Psoas muscle (tissue), 8 donors: ENCODE results near the gene PYGO2. TPM values are rescaled to one million over a fixed set of nuclear protein-coding genes. Genes with fewer than 3 reads are reported as not detected.

Experiments used
- ATAC-seq, 4 donors: fragments of 200-7000 bp; cut with Tn5 transposase; one replicate each; pipeline ENCODE4 v1.9.1; 2020; ENCODE audit warnings: moderate library complexity in 3 of 4, mild to moderate bottlenecking in 2 of 4
- DNase-seq, 2 donors: peaks; one replicate each; pipeline ENCODE4 v3.0.0-alpha.2; 2020
- H3K27ac ChIP-seq: fragments of 200-600 bp; one replicate; pipeline ENCODE4 v1.8.0; 2022
- H3K27me3 ChIP-seq, 3 donors: fragments of 200-600 bp in 1 of 3; one replicate each; pipeline versions ENCODE4 v1.6.1 to v1.8.0; 2013 to 2022; ENCODE audit warnings: low read length in 2 of 3, mild to moderate bottlenecking in 2 of 3, moderate library complexity in 1 of 3; ENCODE audit not compliant: insufficient read depth in 3 of 3
- H3K36me3 ChIP-seq, 2 donors: fragments of 200-600 bp in 1 of 2; one replicate each; pipeline versions ENCODE4 v1.6.1 to v1.8.0; 2013 to 2022; ENCODE audit warnings: low read depth in 1 of 2, mild to moderate bottlenecking in 1 of 2, moderate library complexity in 1 of 2; ENCODE audit not compliant: insufficient read depth in 1 of 2
- H3K4me1 ChIP-seq: fragments of 200-600 bp; one replicate; pipeline ENCODE4 v1.8.0; 2022
- H3K4me3 ChIP-seq: fragments of 200-600 bp; one replicate; pipeline ENCODE4 v1.8.0; 2022; ENCODE audit warnings: mild to moderate bottlenecking
- H3K9me3 ChIP-seq: fragments of 200-600 bp; one replicate; pipeline ENCODE4 v1.8.0; 2022
- WGBS, 3 donors: extraction: QIAGEN DNeasy Blood & Tissue Kit; methylation state at CpG; one replicate each; pipeline versions ENCODE4 v1.1.6 to v1.1.7; 2013; 5-methylcytosine and 5-hydroxymethylcytosine counted together
- intact Hi-C, 2 donors: fragments of 100-400 bp; cut with DNase I; formaldehyde crosslinking; loops; one replicate each; pipeline versions ENCODE4 v1.11.0 to v1.14.2; 2022
- polyA plus RNA-seq, 3 donors: library from polyadenylated mRNA; stranded (reverse); fragments of 200-250 nt; gene quantifications; one replicate each; pipeline ENCODE4 v1.2.3, GENCODE V29; 2013
- total RNA-seq, 4 donors: library from RNA; stranded (reverse); fragmentation: NEBNext Ultra II Directional in 2 of 4; extraction: Animal tissue kit (Norgen Biotek cat#: 25700) in 2 of 4; gene quantifications; one replicate each; pipeline versions ENCODE4 v1.2.1 to v1.2.4, GENCODE V29; 2021 to 2023
- TF ChIP-seq, protein P1 (sequence below): fragments of 200-600 bp; IDR thresholded peaks from one replicate; pipeline ENCODE4 v1.8.0; 2022; ENCODE audit warnings: antibody characterized with exemption
- donor health status: healthy with polysubstance abuse.
- donor health status: DM: no; HTN: no; CAD: no; lungs with moderate emphysema.
- donor health status: Bipolar disorder and iron deficiency.
- donor health status: healthy.
- donor health status: DM: yes; HTN: yes; CAD: no.
- donor health status: DM: no; HTN: no; CAD: no.
- donor health status: DM: no; HTN: no; CAD: no.
- donor health status: DM: yes; HTN: yes; CAD: no.

PYGO2 gene
- total and polyA plus RNA-seq, 7 donors, result 13.1 to 24.0 (median 16.9) TPM

DNA sequence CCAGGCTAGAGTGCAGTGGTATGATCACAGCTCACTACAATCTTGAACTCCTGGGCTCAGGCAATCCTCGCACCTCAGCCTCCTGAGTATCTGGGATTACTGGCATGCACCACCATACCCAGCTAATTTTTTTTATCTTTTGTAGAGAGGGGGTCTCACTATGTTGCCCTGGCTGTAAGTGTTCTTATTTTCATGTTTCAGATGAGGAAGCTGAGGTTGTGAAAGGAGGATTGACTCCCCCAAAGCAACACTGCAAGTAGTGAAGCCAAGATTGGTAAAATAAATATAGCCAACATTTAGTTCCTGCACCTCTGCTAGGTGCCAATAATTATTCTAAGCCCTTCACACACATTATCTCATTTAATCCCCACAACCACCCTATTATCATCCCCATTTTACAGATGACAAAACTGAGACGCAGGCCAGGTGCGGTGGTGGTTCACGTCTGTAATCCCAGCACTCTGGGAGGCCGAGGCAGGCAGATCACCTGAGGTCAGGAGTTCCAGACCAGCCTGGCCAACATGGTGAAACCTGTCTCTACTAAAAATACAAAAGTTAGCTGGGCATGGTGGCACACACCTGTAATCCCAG is 27.1 kb downstream of the PYGO2 start:
- H3K4me1 ChIP-seq, result peaks cover 4% of the 10 kb centered on the region
- ATAC-seq (no peak), DNase-seq (no peak)
- H3K9me3 ChIP-seq, result no peaks in the 10 kb centered on the region
- peaks cover 4 to 30% of the 10 kb centered on the region in 2 donors for H3K36me3 ChIP-seq
- 94 to 96% (median 95%) methylated on average over 5 of the region's 5 CpGs for WGBS, 3 donors
- H3K4me3 ChIP-seq, result no peak overlapping the region
- no peaks in the 10 kb centered on the region for H3K27me3 ChIP-seq
- TF ChIP-seq, protein P1, sequence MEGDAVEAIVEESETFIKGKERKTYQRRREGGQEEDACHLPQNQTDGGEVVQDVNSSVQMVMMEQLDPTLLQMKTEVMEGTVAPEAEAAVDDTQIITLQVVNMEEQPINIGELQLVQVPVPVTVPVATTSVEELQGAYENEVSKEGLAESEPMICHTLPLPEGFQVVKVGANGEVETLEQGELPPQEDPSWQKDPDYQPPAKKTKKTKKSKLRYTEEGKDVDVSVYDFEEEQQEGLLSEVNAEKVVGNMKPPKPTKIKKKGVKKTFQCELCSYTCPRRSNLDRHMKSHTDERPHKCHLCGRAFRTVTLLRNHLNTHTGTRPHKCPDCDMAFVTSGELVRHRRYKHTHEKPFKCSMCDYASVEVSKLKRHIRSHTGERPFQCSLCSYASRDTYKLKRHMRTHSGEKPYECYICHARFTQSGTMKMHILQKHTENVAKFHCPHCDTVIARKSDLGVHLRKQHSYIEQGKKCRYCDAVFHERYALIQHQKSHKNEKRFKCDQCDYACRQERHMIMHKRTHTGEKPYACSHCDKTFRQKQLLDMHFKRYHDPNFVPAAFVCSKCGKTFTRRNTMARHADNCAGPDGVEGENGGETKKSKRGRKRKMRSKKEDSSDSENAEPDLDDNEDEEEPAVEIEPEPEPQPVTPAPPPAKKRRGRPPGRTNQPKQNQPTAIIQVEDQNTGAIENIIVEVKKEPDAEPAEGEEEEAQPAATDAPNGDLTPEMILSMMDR, result no peak
- intact Hi-C loops, result loop anchor here in 1 of 2 donors (10.0 kb wide), 1 partner anchor 370 kb away; the partner anchor contains the start of gene CHRNB2
- H3K27ac ChIP-seq, result no peak overlapping the region

DNA sequence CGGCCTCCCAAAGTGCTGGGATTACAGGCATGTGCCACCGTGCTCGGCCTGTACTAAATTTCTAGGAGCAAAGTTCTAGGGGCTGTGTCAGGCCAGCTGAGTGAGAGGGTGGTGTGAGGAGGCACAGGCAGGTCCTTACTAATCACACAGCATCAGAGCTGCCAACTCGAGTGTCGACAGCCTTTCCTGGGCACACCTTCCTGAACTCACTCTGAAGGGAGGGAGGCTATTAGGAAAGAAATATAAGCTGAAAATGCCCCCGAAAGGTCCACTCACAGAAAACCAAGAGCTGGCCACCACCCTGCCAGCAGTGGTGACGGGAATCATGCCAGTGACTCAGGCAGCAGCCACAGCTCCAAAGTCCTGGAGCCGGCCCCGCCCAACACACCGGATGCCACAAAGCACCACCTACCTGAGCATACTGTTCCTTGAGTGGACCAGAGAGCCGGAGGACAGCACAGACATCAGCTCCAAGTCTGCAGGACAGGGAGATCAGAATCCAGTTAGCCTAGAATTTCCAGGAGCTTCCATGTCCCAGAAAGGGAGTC is 29.6 kb downstream of the PYGO2 start:
- WGBS, 3 donors, result 87 to 90% (median 89%) methylated on average over 11 of the region's 11 CpGs
- TF ChIP-seq, protein P1, result no peak
- DNase-seq, result no peak

DNA sequence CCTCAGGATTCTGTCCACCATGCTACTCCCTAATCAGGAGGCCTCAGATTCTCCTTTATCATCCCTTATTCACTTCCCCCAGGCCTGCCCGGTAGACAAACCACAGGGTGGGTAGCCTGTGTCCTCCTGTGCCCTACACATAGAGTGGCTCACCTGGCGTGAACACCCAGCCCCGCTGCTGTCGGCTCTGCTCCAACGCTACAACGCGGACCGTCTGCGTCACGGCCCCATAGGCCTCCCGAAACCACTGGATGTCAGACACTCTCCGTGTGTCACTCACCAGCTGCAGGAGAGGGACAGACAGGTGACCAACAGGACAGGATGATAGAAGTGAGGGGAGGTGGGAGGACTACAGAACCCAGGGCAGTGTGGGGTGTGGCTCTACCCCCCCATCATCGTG is 35.4 kb downstream of the PYGO2 start:
- H3K27ac ChIP-seq, result no peak overlapping the region
- no peak for DNase-seq
- ATAC-seq, result no peak
- 91 to 94% (median 93%) methylated on average over 13 of the region's 13 CpGs for WGBS, 3 donors
- no peaks in the 10 kb centered on the region for H3K27me3 ChIP-seq
- no peaks in the 10 kb centered on the region for H3K9me3 ChIP-seq
- peaks cover 6 to 93% of the 10 kb centered on the region in 2 donors for H3K36me3 ChIP-seq
- intact Hi-C loops, result no loop called here
- H3K4me1 ChIP-seq, result no peaks in the 10 kb centered on the region
- TF ChIP-seq, protein P1, result no peak
- H3K4me3 ChIP-seq, result no peak overlapping the region

More for the DNA sequence above, 29.6 kb downstream of the PYGO2 start:
- Histone ChIP-seq H3K27me3 (no peaks in the 10 kb centered on the region), H3K4me1 (no peaks in the 10 kb centered on the region), H3K36me3 (peaks cover 4 to 55% of the 10 kb centered on the region in 2 donors), H3K9me3 (no peaks in the 10 kb centered on the region), H3K27ac (no peak overlapping the region), H3K4me3 (no peak overlapping the region)
- intact Hi-C loops, result loop anchor here in 1 of 2 donors (10.0 kb wide), 1 partner anchor 367 kb away; the partner anchor contains the start of gene CHRNB2
- ATAC-seq, result no peak

DNA sequence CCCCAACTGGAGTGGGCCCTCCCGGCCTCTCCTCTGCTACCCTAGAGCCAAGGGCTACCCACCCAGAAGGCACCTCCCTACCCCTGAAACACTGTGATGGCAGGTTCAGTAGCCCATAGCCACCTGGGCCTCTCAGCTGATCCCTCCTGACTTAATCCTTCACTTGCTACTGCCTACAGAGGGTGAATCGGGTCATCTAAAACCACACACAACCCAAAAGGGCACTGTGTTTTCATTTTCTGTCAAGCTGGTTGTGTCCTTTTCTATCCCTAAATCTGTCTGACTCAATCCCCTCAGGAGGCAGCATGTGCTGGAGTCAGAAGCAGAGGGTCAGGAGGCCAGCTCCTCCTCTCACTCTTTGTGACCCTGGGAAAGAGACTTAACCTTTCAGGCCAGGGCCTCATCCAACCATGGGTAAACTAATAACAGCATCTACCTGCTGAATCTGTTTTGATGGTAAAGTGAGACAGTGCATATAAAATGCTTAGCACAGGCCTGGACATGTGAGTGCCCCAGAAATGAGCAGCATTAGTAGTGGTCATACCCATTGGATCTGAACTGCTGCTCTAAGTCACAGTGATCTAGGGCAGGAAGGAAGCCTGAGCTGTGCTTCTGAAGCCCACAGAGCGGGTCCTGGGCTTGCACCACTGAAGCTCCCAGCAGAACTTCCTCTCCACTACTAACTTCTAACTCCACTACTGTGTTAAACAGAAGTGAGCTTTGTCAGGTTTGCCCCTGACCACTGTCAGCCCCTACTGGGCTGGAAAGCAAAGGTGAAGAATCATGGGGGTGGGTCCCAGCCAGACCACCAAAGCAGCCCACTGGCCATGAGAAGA is 36.0 kb downstream of the PYGO2 start:
- Histone ChIP-seq H3K9me3 (no peaks in the 10 kb centered on the region), H3K27ac (no peak overlapping the region), H3K27me3 (no peaks in the 10 kb centered on the region), H3K4me1 (no peaks in the 10 kb centered on the region), H3K36me3 (peaks cover 6 to 90% of the 10 kb centered on the region in 2 donors), H3K4me3 (no peak overlapping the region)
- ATAC-seq (no peak), DNase-seq (no peak)
- TF ChIP-seq, protein P1, result no peak
- 90 to 97% (median 93%) methylated on average over 3 of the region's 3 CpGs for WGBS, 3 donors
- intact Hi-C loops, result no loop called here
